Fibroblast of skin of left biceps (primary cell): ENCODE data around the gene SORT1.
A peak's percentile ranks its signal among the peaks of the same experiment; 100 is the strongest.
"Not testable (repeated sequence)": the region's sequence is repeated elsewhere in the genome, so short reads cannot be mapped to it uniquely, and the experiment has no call there.

Source experiments
- DNase-seq, 2 experiments: peaks; one replicate each; pipeline ENCODE4 v3.0.0-alpha.2; 2013; ENCODE audit warnings: low read depth in 2 of 2

Gene SORT1

DNA sequence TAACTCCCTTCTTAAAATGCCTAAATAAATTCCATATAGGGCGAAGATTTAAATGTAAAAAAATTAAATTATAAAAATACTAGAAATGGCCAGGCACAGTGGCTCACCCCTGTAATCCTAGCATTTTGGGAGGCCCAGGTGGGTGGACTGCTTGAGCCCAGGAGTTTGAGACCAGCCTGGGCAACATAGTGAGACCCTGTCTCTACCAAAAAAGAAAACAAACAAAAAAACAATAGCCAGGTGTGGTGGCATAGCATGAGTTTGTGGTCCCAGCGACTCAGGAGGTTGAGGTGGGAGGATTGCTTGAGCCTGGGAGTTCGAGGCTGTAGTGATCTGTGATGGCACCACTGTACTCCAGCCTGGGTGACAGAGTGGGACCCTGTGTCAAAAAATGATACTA, 17.8 kb downstream of the SORT1 start:
- DNase-seq = no peak

DNA sequence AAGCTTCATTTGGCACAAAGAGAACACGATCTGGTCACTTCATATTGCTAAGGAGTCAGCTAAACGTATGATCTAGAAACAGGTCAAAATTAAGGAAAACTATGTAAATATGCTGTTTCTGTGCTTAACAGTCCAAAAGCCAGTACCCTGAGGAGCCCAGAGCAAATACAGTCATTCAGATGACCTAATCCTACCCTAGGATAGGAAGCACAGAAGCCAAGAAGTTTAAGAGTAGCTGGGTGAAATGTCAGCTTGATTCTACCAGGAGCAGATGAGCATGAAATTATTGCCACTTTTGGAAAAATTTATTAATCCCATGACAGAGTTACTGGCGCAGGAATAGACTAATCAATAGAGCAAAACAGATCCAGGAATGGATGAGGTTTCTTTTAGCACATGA, 18.3 kb downstream of the SORT1 start:
- DNase-seq = no peak

DNA sequence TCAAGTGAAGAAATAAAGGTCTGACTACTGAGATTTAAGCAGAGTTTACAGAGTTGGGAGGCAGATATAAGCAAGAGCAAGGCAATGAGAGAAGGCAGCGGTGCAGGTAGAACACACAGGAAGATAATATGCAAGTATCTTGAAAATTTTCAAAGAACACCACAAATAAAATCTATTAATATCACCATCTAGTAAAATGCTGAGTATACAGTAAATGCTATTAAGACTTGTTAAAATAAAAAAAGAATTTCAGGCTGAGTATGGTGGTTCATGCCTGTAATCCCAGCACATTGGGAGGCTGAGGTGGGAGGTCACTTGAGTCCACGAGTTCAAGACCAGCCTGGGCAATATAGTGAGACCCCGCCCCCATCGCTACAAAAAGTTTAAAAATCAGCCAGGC, 20.0 kb downstream of the SORT1 start:
- no peak for DNase-seq

DNA sequence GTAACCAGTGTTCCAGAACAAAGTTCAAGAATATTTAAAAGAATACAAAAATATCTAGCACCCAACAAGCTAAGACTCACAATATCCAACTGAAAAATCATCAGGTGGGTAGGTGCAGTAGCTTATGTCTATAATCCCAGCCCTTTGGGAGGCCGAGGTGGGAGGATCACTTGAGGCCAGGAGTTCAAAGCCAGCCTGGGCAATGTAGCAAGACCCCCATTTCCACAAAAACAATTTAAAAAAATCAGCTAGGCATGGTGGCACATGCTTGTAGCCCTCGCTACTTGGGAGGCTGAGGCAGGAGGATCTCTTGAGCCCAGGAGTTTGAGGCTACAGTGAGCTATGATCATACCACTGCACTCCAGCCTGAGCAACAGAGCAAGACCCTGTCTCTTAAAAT, 24.0 kb downstream of the SORT1 start:
- DNase-seq = not testable (repeated sequence)

DNA sequence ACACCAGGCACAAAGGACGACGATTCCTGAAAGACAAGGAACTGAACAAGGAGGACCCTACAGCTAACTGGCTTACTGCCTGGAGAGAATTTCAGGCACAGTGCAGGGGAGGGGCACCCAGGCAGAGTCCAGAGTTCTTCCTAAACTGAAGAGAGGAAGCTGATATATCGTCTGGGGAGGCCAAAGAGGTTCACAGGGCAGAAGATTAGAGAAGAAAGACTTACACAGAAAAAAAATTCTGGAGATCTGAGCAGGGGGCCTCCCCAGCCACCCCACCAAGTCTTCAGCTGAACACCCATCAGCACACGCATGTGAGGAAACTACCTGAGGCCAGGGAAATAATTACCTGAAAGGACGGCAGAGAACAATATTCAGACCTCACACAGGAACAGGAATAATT, 24.6 kb downstream of the SORT1 start:
- no peak for DNase-seq

DNA sequence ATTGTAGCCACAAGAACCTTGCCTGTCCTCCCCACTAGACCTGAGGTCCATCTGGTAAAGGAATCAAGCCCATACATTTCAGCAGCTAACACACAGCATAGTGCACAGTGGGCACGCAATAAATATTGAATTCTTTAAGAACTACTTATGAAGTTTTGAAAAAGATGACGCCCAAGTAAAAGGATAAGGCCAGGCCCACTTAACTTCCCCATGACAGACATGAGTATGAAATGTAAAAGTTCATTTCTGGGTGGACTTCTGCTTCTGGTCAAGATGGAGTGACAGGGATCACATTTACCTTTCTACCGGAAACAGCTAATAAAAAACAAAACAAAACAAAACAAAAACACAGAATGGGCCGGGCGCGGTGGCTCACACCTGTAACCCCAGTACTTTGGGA, 25.4 kb downstream of the SORT1 start:
- DNase-seq = no peak

DNA sequence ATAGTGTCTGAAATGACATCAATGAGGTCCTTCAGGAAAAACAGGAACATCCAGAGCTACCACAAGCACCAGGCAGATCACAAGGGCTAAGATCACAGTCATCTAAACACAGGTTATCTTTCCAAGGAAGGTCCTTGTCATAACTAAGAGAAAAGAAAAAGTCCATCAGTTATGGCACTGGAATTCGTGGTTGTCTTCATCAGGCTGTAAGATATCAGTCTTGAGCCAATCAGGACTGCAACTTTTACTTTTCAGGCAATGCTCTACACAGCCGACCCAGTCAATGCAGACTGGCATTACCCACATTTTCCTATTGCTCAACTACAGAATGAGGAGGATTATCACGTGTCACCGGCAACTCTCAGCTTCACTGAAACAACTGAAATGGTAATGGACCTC, 26.4 kb downstream of the SORT1 start:
- no peak for DNase-seq

DNA sequence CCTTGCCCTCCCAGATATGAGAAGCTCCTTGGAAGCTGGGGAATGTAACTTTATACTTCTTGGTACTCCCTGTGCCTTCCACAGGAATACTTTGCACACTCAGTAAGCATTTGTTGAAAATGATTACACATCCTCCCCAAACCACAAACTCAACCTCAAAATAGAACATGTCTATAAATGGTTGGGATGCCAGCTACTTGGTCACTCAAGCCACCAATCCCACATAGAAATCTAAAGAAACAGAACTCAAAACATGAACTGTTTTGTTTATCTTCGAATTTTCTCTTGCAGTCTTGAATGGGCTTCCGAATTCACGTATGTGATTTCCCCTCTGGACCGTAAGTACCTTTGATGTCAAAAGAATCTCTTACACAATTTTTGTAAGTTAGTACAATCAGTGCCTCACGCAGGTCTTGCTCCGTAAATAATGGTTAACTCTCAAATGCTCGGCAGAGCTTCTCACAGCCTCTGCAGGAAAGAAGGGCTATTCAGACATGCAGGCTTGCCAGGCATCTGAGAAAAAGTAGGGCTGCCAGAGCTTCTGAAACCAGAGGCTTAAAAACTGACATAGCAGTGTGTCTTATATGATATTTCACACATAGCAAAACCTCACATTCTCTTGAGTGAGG, 26.9 kb downstream of the SORT1 start:
- peak; percentile 83 for DNase-seq

DNA sequence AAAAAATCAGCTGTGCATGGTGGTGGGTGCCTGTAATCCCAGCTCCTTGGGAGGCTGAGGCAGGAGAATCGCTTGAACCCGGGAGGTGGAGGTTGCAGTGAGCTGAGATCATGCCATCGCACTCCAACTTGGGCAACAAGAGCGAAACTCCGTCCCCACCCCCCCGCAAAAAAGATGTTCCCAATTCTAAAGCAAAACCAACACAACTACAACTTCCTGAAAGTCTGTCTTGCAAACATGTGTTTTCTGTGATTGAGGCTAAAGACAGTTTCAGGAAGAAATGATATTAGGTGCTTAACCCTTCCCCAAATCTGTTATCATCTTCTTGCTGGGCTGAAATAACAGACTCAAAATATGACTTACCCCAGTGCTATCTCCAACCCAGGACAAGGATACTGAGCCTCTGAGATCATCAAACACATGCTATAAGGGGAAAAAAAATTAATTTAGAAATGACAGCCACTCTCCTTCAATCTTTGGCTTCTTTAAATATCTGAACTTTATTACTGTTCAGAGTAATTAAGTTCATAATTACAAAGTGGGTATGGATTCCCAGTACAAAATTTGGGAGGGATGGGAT, 28.5 kb downstream of the SORT1 start:
- no peak for DNase-seq

DNA sequence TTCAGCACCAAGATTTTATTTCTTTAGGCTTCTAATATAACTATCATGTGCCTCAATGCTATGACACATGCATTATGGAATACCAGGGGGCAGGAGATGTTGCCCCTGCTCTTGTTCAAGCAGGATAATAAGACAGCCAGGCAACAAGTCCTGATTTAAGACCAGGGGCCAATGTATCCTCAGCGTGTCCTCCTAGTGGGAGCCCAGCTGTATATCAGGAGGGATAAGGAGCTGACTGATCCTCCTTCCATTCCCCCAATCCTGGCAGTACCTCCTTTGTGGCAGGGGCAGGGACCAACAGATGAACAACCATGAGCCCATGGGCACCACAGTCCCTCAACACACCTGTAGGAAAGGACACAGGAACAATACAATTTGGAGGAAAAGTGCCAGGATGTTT, 29.3 kb downstream of the SORT1 start:
- no peak for DNase-seq

DNA sequence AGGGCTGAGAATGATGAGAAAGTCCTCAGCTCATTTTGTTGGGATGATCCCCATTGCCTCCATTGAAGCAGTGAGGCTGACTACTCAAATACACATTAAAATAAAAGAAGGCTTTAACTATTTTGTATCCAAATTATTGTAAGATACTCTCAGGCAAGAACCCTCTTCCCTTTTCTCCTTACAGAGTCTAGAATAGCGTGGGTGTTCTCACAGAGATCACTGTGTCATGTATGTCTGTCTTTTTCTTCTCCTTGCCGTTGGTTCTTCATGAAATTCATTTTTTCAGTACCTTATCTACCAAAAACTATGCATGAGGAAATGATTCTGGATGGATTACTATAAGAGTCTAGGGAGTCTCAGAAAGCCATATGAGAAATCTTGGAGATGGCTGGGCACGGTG, 30.1 kb downstream of the SORT1 start:
- no peak for DNase-seq

DNA sequence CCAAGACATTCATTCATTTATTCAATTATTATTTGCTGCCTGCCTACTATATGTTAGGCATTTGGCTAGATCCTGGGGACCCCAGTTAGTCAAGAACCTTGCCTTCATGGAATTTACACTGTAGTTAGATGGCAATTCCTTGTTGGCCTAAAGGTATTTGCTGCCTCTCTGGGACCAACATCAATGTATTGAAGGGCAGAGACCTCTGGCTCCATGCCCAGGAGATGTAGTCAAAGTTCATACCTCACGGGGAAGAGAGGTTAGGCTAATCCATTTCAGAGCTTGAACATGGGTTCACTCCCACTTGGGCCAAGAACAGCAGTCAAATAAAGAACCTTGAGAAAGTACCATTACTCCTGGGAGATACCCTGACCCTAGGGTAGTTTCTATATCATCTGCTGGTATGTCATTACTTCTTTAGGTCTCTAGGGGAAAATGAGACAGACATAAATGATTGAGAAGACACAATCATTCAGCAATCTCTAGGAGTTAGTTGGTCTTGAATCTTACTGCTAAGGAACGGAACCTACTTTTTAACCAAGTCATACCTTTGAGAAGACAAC, 32.0 kb downstream of the SORT1 start:
- no peak for DNase-seq

DNA sequence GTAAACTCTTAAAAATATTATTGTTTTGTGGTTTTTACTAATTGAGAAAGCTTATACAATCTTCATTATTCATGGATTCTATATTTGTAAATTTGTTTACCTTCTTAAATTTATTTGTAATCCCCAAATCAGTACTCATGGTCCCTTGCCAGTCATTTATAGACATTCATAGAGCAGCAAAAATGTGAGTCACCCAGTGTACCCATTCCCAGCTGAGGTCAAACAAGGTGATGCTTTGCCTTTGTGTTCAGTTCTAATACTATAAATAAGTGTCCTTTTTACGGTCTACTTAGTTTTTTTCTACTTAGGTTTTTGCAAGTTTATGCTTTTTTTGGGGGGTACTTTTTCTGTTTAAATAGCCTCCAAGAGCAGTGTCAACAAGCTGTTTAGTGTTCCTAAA, 36.1 kb downstream of the SORT1 start:
- DNase-seq = no peak

DNA sequence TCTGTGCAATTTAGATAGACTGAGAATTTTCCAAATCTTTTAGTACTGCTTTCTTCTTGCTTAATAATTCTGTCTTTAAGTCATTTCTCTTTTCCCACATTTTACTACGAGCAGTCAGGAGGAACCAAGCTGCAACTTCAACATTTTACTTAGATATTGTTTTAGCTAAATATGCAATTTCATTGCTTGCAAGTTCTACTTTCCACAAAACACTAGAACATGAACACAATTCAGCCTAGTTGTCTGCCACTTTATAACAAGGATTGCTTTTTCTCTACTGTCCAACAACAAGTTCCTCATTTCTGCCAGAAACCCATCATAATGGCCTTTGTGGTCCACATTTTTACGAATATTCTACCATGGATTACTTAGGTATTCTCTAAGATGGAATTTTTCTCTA, 36.6 kb downstream of the SORT1 start:
- no peak for DNase-seq

DNA sequence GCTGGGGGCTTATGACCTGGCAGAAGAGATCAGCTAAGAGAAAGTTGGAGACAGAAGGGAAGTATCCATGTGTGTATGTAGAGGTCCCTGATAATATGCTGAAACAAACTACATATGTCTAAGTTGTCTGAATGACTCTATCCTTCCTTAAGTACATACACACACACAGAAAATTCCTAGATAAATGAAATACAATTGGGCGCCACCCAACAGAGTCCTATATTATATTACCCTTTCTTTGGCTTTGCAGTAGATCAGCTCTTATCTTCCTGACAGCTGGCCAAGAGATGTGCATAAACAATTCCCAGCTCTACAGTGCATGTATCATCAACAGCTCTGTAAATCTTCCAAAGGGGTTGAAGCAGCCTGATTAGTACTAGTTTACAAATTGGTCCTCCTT, 40.1 kb downstream of the SORT1 start:
- no peak for DNase-seq

DNA sequence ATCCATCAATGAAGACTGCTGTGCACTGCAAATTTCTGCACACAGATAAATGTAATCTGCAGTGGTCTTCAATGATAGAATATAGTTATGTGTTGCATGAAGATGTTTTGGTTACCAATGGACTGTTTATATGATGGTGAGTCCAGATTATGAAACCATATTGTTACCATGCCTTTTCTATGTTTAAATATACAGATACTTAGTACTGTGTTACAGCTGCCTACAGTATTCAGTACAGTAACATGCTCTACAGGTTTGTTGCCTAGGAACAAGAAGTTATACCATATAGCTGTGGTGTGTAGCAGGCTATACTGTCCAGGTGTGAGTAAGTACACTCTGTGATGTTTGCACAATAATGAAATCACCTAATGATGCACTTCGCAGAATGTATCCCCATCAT, 40.8 kb downstream of the SORT1 start:
- DNase-seq = no peak

DNA sequence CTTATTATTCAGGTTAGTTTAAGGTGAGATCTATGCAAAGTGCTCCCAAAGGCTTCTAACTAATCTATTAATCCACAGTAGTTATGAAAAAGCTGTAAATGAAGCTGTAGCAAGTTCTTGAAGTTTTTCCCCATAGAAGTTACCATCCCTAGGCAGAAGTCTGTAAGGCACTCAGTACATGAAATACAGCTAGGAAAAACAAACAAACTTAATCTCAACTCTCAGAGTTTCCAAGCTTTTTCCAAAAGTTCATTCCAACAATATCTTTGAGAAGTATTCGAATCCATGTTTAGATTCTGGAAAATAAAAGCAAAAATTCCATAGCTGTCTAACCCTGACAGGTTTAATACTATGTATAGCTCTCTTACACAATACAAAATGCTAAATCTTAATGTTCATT, 41.2 kb downstream of the SORT1 start:
- no peak for DNase-seq

DNA sequence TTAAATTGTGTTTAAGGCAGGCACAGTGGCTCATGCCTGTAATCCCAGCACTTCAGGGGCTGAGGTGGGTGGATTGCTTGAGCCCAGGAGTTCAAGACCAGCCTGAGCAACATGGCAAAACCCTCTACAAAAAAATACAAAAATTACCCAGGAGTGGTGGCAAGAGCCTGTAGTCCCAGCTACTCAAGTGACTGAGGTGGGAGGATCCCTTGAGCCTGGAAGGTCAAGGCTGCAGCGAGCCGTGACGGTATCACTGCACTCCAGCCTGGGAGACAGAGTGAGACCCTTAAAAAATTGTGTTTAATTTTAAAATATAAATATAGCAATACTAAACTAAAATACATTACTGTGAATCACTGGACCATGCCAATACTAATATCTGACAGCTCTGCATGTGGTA, 42.8 kb downstream of the SORT1 start:
- DNase-seq = no peak

DNA sequence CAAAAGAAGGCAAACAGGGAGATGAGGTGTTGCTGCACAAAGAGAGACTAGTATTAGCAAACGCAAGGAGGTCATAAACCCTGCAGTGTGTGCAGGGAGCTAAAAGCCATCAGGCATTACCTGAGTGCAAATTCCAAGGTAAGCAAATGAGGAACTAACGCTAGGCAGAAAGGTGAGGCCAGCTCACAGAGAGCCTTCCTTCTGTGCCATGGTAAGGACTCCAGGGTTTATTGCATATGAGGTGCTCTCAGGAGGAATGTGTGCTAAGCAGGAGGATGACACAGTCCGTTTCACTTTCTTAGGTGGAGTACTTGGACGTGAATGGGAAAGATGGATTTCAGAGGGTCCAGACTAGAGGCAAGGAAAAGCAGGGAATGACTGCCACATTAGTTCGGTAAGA, 46.3 kb downstream of the SORT1 start:
- DNase-seq = no peak

DNA sequence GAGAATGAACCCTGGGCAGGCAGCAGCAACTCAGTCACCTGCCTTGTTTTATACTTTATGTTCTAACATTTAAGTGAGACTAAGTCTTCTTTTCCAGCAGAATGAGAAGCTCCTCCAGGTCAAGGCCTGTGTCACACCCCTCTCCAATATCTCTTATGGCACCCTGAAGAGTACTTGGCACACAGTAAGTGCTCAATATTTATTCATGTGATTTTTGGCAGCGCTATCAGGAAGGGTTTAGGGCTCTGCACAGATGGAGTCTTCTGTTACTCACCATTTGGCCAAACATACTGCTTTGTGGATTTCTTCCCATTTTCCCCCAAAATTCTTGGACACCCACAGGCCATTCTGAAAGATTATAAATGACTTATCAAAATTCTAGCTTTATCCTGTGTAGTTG, 47.1 kb downstream of the SORT1 start:
- DNase-seq = no peak

DNA sequence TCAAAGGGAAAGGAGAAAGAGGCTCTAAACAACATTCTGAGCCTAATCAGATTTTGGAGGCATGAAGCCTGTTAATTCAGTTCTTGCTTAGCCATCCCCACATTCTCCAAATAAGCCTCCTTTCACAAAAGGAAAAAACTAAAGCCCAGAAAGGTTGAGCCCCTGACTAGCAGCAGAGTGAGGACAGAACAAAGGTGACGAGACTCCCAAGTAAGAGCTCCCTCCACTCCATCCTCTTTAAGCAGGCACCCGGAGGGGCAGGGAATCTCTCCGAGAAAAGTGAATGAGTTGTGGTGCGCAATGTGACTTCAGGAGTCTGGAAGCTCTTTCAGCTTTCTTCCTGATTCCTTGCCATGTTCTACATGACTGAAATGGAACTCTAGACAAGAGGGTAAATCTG, 47.5 kb downstream of the SORT1 start:
- no peak for DNase-seq

DNA sequence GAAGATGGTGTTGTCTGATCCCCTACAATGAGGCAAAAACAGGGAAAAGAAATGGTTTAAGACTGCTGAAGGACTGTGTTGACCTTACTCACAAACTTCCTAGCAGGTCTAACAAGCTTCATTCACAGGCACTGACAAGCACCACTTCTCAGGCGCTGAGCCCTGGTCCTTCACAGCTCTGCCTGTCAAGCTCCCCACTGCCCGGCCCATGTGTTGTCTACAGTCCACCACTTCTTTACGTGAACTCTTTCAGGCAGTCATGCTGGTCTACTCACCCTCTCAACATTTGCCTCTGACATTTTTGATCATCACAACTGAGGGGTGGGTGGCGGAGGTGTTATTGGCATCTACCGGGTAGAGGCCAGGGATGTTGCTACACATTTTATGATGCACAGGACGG, 50.2 kb downstream of the SORT1 start:
- no peak for DNase-seq

DNA sequence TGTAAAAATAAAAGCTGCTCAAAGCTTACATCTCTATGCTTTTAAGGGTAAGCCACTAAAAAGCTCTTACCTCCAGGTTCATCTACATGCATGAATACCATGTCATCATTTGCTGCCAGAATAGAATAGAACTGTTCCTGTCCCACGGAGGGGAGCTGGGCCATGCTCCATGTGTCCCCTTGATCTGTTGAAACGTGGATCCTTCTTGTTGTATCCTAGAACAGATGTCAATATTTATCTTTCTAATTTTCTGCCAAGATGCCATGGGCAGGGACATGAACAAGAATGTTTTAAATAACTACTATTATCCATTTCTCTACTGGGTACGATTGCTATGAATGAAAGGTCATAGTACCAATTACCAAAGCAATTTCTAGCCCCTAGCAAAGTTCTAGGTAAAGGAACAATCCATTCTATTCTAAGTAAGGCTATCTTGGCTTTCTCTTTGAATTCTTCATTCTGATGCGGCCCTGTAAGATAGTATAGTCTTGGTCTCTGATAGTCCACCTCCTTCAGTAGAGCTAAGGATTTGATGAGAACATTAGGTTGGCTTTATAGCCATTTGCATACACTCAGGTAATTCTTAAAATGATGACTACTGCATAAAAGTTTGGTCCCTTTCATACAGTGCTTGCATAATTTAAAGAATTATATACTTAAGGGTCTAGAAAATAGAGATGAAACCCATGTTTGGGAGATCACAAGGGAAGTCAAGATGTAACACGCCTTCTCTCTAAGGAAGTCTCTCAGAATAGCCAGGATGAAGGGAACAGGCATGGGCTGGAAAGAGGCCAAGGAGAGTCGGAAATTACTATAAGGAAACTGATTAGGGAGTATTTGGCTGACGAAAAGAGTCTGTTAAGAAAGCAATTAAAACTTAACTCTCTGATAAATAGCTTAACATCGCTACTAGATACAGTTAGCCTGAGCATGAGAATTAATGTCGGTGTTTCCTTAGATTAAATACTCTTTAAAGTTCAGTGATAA, 55.5 kb downstream of the SORT1 start:
- no peak for DNase-seq
